ENCODE data around the gene ABHD6.
"Not testable (repeated sequence)": the region's sequence is repeated elsewhere in the genome, so short reads cannot be mapped to it uniquely, and the experiment has no call there.

The ABHD6 gene

DNA sequence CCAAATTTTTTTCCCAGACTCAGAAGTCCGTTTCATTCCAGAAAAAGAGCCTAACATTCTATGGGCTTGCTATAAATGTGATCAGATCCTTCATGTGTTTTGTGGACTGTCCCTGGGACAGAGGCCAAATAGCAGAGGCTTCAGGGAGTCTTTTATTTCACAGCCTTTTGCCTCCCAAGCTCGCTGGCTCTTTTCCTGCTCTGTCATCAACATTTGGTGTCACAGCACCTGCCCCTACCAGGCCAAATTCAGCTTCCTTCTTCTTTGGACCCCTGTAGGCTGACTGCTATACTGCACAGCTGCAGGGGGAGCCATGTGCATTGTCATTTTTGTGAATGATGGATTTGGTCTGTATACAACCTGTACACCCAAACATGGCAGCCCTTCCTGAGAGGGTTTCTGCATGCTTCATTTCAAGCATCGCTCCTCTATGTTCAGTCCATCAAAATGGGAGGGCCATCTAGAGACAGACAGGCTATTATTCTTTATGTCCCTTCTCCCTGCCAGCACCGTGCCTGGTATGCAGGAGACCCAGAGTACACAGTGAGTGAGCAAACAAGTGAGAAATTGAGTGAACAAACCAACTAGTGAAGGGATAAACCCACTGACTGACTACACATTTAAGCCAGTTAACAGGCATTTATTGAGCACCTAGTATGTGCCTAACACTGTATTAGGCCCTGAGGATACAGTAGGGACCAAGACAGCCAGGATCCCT is 50.6 kb downstream of the ABHD6 start:
- TF ChIP-seq, protein P1, sequence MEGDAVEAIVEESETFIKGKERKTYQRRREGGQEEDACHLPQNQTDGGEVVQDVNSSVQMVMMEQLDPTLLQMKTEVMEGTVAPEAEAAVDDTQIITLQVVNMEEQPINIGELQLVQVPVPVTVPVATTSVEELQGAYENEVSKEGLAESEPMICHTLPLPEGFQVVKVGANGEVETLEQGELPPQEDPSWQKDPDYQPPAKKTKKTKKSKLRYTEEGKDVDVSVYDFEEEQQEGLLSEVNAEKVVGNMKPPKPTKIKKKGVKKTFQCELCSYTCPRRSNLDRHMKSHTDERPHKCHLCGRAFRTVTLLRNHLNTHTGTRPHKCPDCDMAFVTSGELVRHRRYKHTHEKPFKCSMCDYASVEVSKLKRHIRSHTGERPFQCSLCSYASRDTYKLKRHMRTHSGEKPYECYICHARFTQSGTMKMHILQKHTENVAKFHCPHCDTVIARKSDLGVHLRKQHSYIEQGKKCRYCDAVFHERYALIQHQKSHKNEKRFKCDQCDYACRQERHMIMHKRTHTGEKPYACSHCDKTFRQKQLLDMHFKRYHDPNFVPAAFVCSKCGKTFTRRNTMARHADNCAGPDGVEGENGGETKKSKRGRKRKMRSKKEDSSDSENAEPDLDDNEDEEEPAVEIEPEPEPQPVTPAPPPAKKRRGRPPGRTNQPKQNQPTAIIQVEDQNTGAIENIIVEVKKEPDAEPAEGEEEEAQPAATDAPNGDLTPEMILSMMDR (conservative IDR thresholded peaks at IDR 0.05; ENCODE audit: control insufficient read depth, insufficient read depth, low read depth, low read length) = no peak
- DNase-seq (ENCODE audit: low read depth) = no peak
- H3K4me3 ChIP-seq (ENCODE audit: control insufficient read depth, low read depth, low read length) = no peak overlapping the region

DNA sequence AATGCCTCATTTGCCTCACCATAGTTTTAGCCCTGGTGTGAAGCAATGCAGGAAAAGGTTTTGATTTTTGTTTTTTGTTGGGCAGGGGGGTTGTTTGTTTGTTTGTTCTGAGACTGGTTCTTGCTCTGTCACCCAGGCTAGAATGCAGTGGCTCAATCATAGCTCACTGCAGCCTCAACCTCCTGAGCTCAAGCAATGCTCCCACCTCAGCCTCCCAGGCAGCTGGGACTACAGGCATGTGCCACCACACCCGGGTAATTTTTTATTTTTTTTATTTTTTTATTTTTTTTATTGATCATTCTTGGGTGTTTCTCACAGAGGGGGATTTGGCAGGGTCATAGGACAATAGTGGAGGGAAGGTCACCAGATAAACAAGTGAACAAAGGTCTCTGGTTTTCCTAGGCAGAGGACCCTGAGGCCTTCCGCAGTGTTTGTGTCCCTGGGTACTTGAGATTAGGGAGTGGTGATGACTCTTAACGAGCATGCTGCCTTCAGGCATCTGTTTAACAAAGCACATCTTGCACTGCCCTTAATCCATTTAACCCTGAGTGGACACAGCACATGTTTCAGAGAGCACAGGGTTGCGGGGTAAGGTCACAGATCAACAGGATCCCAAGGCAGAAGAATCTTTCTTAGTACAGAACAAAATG is 51.5 kb downstream of the ABHD6 start:
- not testable (repeated sequence) for DNase-seq (ENCODE audit: low read depth); H3K4me3 ChIP-seq (ENCODE audit: control insufficient read depth, low read depth, low read length)

DNA sequence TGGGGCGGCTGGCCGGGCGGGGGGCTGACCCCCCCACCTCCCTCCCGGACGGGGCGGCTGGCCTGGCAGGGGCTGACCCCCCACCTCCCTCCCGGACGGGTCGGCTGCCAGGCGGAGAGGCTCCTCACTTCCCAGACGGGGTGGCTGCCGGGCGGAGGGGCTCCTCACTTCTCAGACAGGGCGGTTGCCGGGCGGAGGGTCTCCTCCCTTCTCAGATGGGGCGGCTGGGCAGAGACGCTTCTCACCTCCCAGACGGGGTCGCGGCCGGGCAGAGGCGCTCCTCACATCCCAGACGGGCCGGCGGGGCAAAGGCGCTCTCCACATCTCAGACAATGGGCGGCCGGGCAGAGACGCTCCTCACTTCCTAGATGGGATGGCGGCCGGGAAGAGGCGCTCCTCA is 52.9 kb downstream of the ABHD6 start:
- not testable (repeated sequence) for H3K4me3 ChIP-seq (ENCODE audit: control insufficient read depth, low read depth, low read length); DNase-seq (ENCODE audit: low read depth)

DNA sequence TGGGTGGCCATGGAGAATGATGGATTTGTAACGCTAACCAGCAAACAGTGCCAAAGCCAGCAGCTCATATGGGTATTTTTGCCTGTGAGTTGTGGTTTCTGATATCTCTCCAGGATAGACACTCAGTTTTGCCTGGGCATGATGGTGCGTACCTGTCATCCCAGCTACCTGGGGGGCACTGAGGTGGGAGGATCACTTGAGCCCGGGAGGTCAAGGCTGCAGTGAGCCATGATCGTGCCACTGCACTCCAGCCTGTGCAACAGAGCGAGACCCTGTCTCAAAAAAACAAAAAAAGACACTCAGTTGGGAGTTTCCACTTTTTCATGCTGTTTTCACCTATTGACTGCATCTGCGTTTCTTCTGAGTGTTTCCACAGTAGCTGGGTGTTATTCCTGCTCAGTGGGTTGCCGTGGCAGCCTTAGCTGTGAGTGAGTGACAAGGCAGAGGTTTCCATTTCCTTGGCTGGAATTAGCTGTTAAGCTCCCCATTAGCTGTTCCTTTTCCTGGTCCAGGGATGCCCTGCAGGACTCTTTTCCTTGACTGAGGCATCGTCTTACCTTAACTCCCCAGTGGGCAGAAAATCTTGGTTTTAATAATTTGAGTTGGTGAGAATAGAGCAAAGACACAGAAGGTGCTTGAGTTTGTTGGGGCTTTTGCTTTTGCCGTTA is 54.2 kb downstream of the ABHD6 start:
- TF ChIP-seq, protein P1 (conservative IDR thresholded peaks at IDR 0.05; ENCODE audit: control insufficient read depth, insufficient read depth, low read depth, low read length) = no peak
- H3K4me3 ChIP-seq (ENCODE audit: control insufficient read depth, low read depth, low read length) = no peak overlapping the region
- DNase-seq (ENCODE audit: low read depth) = no peak

DNA sequence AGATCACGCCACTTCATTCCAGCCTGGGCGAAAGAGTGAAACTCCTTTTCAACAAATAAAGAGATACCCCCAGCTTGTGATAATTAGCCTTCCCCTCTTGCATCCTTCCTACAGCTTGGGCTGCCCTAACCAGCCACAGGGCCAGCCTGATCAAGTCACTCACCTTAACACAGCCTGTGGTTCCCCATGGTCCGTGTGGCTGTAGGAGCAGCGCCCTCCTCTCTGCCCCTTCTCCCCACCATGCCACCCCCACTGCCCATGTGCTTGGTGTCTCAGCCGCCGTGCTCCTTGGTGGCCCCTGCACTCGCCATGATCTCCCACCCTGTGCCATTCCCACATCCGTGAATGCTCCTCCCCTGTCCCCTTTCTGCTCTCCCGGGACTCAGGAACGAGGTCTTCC is 55.3 kb downstream of the ABHD6 start:
- no peak overlapping the region for H3K4me3 ChIP-seq (ENCODE audit: control insufficient read depth, low read depth, low read length)
- no peak for DNase-seq (ENCODE audit: low read depth)
- TF ChIP-seq, protein P1 (conservative IDR thresholded peaks at IDR 0.05; ENCODE audit: control insufficient read depth, insufficient read depth, low read depth, low read length) = no peak

DNA sequence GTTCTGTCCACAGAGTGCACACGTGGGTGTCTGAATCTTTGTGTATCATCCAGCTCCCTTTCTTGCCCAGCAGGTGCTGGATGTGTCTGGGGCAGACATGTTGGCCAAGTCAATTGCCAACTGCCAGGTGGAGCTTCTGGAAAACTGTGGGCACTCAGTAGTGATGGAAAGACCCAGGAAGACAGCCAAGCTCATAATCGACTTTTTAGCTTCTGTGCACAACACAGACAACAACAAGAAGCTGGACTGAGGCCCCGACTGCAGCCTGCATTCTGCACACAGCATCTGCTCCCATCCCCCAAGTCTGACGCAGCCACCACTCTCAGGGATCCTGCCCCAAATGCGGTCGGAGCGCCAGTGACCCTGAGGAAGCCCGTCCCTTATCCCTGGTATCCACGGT is 55.9 kb downstream of the ABHD6 start:
- DNase-seq (ENCODE audit: low read depth) = no peak
- H3K4me3 ChIP-seq (ENCODE audit: control insufficient read depth, low read depth, low read length) = no peak overlapping the region
- TF ChIP-seq, protein P1 (conservative IDR thresholded peaks at IDR 0.05; ENCODE audit: control insufficient read depth, insufficient read depth, low read depth, low read length) = no peak

DNA sequence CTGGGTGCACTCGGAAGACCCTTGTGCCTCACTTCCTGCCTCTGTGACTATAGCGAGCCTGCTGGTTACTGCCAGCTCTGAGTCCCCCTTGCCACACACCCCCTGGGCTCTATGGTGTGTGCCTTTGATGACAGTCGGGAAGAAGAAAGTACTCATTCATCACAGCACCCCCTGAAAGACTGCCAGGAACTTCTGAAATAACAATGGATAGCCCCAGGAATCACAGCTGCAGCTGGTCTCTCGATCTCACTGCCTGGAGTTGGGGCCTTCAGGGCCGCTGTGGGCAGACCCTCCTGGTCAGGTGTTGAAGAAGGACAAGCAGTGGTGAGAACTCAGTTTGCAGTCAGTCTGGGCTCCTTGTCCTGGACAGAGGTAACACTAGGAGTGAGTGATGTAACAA is 58.7 kb downstream of the ABHD6 start:
- no peak for DNase-seq (ENCODE audit: low read depth)
- TF ChIP-seq, protein P1 (conservative IDR thresholded peaks at IDR 0.05; ENCODE audit: control insufficient read depth, insufficient read depth, low read depth, low read length) = no peak
- no peak overlapping the region for H3K4me3 ChIP-seq (ENCODE audit: control insufficient read depth, low read depth, low read length)
